Ramos (cell line): ENCODE measurements around the gene SIM2.

Source experiments
- in situ Hi-C: fragments of 300-500 bp; cut with MboI; formaldehyde crosslinking; loops from one replicate; pipeline ENCODE4 v1.14.3; 2022; ENCODE audit warnings: low sequenced_read_pairs; ENCODE audit not compliant: unreplicated experiment

Gene SIM2

GRCh38 chr21:36790616-36791015 lies 91.7 kb downstream of the SIM2 start:
- in situ Hi-C loops = no loop called here

- in situ Hi-C loops = no loop called here
These were observed 92.3 kb downstream of the SIM2 start for GRCh38 chr21:36791180-36791579.

- in situ Hi-C loops = no loop called here
These were observed 93.0 kb downstream of the SIM2 start for GRCh38 chr21:36791695-36792470.

DNA sequence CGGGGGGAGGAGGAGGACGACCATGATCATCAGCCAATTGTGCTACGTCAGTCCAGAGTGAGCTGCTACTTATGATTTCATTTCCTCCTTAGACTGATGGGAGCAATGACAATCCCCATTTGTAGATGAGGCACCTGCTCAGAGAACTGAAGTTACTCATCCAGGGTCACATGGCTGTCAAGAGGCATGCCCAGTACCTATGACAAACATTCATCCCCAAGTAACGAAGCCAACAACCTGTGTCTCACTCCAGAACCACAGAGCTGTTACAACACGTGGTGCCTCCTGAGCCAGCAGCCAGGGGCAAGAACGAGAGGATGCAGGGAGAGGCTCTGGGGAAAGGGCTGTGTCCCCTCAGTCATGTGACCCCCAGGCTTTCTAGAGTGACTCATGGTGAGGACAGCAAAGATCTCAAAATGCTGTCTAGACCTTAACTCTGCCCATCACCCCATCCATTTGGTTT lies 93.6 kb downstream of the SIM2 start:
- in situ Hi-C loops = no loop called here

DNA sequence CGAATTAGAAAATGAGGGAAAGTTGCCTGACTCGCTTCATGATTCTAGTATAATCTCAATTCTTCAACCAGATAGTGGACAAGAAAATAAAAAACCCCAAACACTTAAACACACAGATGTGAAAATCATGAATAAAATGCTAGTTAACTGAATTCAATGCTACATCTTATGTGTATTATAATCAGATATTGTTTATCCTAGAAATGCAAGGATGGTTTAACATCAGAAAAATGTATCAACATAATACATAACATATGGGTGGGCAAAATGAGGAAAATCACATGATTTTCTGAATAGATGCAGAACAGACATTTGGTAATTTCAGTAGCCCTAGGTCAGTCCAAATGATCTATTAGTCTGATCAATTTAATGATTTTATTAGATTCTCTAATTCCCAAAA lies 97.2 kb downstream of the SIM2 start:
- in situ Hi-C loops = no loop called here

- in situ Hi-C loops = no loop called here
These were observed 99.6 kb downstream of the SIM2 start for GRCh38 chr21:36798491-36798890.
